Activated CD8-positive, alpha-beta memory T cell treated with anti-CD3 and anti-CD28 coated beads for 48 hours (primary cell): ENCODE data around the gene RPS15.

ENCODE experiments used
- DNase-seq, 3 experiments: peaks; one replicate each; pipeline ENCODE4 v3.0.0-alpha.2; 2020; ENCODE audit warnings: low read depth in 2 of 3, low spot score in 2 of 3

Gene RPS15

GRCh38 chr19:1450735-1451731 lies 12.8 kb downstream of the RPS15 start:
- DNase-seq = no peak

GRCh38 chr19:1451916-1452801 lies 14.0 kb downstream of the RPS15 start:
- no peak for DNase-seq

GRCh38 chr19:1452802-1453524 lies 14.8 kb downstream of the RPS15 start:
- DNase-seq = no peak

GRCh38 chr19:1453525-1454364 lies 15.5 kb downstream of the RPS15 start:
- DNase-seq = no peak

DNA sequence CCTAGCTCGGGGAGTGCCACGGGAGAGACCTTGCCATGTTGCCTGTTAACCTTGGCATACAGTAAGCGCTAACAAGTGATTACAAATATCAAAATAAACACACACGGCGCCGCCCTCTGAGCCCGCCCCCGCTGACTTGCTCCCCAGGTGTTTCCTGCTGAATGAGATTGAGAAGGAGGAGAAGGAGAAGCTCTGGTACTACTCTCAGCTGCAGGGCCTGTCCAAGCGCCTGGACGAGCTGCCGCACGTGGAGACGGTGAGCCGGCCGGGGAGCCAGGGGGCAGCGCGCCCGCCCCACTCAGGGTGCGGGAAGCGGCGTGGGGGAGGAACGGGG lies 16.8 kb downstream of the RPS15 start:
- no peak for DNase-seq

DNA sequence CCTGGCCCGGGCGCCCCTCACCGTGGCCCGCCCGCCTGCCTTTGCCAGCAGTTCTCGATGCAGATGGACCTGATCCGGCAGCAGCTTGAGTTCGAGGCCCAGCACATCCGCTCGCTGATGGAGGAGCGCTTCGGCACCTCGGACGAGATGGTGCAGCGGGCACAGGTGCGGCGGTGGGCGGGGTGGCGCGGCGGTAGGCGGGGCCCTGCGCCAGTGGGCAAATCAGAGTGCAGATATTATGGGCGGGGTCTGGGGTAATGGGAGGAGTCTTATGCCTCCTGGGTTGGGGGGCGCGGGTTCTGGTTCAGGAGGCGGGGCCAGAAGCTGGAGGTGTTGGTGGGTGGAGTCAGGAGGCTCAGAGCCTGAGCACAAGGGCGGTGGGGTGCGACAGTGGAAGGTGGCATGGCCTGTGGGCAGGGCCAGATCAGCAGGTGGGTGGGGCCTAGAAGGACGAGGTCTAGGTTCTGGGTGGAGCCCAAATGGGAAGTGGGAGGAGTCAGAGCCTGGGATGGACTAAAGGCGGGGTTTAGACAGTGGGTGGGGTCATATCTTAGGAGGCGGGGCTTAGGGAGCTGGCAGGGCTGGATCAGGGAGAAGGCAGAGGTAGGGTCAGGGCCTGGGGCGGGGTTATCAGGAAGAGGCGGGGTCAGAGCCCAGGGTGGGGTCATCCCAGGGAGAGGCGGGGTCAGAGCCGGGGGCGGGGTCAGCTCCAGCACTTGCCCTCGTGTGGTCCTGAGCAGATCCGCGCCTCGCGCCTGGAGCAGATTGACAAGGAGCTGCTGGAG lies 17.3 kb downstream of the RPS15 start:
- DNase-seq = peak in 1 of 3 experiments; percentile 44

- DNase-seq = no peak
These were observed 18.1 kb downstream of the RPS15 start for GRCh38 chr19:1456121-1456900.

DNA sequence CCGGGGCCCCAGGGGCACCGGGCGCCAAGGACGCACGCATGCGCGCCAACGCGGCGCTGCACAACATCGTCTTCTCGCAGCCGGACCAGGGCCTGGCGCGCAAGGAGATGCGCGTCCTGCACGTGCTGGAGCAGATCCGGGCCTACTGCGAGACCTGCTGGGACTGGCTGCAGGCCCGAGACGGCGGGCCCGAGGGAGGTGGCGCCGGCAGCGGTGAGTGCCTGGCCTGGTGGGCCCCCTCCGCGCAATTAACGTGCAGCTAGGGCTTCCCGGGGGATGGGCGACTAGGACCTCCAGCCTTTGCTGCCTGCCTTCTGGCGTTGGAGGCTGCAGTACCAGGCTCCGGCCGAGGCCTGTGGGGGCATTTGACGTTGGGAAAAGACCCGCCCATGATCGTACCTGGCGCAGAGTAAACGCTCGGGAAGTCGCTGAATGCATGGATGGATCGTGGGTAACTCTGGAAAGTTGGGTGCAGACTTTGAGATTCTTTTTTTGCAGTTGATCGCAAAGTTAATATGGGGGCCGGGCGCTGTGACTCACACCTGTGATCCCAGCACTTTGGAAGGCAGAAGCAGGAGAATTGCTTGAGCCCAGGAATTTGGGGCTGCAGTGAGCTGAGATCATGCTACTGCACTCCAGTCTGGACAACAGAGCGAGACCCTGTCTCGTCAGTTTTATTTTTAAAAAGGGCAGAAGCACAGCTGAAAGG lies 19.0 kb downstream of the RPS15 start:
- DNase-seq = no peak

- DNase-seq = no peak
These were observed 19.7 kb downstream of the RPS15 start for GRCh38 chr19:1457892-1458291.

- no peak for DNase-seq
These were observed 21.3 kb downstream of the RPS15 start for GRCh38 chr19:1459479-1459878.

DNA sequence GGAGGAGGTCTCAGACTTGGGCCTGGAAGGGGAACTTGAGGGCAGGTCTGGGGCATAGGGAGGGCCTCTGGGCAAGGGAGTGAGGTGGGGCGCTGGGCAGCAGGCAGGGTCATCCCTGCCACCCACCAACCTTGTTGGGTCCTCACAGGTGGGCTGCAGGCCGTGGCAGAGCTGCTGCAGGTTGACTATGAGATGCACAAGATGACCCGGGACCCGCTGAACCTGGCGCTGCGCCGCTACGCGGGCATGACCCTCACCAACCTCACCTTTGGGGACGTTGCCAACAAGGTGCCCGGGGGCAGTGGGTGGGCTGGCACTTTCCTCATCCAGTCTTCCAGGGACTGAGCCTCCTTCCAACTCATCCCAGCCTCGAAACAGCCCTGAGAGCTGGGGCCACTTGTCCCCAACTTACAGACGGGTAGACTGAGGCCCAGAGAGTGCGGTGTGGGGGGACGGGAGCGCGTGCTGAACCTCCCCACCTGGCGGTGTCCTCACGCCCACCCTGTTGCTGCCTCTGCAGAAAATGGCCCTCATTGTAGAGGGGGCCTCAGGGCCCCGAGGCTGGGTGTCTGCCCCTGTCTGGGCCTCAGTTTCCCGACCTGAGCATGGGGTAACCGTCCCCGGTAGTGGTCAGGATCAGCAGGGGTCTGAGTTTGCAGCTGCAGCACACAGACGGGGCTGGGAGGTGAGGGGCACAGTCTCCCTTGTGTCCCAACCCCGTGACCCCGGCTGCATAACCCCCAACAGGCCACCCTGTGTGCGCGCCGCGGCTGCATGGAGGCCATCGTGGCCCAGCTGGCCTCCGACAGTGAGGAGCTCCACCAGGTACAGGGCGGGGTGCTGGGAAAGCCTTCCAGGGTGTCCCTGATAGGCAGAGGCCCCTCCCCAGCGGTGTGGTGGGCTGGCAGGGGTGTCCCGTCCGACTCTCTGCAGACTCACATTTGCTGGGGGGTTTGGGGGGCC lies 22.1 kb downstream of the RPS15 start:
- no peak for DNase-seq

DNA sequence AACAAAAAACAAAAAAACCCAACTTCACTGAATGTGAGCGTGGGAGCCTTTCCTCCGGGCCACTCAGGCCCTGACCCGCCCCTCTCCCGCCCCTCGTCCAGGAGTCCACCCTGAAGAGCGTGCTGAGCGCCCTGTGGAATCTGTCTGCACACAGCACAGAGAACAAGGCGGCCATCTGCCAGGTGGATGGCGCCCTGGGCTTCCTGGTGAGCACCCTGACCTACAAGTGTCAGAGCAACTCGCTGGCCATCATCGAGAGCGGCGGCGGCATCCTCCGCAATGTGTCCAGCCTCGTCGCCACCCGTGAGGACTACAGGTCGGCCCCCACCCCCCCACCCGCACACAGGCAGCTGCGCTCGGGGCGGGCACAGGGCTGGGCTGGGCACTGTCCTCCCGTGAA lies 23.7 kb downstream of the RPS15 start:
- no peak for DNase-seq

DNA sequence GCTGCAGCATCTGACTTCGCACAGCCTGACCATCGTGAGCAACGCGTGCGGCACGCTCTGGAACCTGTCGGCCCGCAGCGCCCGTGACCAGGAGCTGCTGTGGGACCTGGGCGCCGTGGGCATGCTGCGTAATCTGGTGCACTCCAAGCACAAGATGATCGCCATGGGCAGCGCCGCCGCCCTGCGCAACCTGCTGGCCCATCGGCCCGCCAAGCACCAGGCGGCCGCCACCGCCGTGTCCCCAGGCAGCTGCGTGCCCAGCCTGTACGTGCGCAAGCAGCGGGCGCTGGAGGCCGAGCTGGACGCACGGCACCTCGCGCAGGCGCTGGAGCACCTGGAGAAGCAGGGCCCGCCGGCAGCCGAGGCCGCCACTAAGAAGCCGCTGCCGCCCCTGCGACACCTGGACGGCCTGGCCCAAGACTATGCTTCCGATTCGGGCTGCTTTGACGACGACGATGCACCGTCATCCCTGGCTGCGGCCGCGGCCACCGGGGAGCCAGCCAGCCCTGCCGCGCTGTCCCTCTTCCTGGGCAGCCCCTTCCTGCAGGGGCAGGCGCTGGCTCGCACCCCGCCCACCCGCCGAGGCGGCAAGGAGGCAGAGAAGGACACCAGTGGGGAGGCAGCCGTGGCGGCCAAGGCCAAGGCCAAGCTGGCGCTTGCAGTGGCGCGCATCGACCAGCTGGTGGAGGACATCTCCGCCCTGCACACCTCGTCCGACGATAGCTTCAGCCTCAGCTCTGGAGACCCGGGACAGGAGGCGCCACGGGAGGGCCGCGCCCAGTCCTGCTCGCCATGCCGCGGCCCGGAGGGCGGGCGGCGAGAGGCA lies 27.2 kb downstream of the RPS15 start:
- DNase-seq = no peak

GRCh38 chr19:1466018-1466460 lies 27.8 kb downstream of the RPS15 start:
- no peak for DNase-seq

DNA sequence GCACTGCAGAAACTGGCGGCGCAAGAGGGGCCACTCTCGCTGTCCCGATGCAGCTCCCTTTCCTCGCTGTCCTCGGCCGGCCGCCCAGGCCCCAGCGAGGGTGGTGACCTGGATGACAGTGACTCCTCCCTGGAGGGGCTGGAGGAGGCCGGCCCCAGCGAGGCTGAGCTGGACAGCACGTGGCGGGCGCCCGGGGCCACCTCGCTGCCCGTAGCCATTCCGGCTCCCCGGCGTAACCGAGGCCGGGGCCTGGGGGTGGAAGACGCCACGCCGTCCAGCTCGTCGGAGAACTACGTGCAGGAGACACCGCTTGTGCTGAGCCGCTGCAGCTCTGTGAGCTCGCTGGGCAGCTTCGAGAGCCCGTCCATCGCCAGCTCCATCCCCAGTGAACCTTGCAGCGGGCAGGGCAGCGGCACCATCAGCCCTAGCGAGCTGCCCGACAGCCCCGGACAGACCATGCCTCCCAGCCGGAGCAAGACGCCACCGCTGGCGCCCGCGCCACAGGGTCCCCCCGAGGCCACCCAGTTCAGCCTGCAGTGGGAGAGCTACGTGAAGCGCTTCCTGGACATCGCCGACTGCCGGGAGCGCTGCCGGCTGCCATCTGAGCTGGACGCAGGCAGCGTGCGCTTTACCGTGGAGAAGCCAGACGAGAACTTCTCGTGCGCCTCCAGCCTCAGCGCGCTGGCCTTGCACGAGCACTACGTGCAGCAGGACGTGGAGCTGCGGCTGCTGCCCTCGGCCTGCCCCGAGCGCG lies 28.4 kb downstream of the RPS15 start:
- DNase-seq = no peak

DNA sequence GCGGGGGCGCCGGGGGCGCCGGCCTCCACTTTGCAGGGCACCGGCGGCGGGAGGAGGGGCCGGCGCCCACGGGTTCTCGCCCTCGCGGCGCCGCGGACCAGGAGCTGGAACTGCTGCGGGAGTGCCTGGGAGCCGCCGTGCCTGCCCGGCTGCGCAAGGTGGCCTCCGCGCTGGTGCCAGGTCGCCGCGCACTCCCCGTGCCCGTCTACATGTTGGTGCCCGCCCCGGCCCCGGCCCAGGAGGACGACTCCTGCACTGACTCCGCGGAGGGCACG lies 29.0 kb downstream of the RPS15 start:
- DNase-seq = no peak
